Measurements from ENCODE around the gene CBFB. TPM values are rescaled to one million over a fixed set of nuclear protein-coding genes. Genes with fewer than 3 reads are reported as not detected.
"Not testable (repeated sequence)": the region's sequence is repeated elsewhere in the genome, so short reads cannot be mapped to it uniquely, and the experiment has no call there.

The CBFB gene
- total and polyA plus RNA-seq, 7 donors = 9.6 to 28.0 (median 21.3) TPM

GRCh38 chr16:66988197-66988788, 40.7 kb upstream of the CBFB start, which contains the start of gene CES4A:
Gene CES4A (plus strand): TSS chr16:66988589. CDS start chr16:66988773, 184 bp downstream.
- 69 to 80% methylated on average over 11 of the region's 11 CpGs for WGBS, 2 donors
- peak; percentile 75 for DNase-seq
- intact Hi-C loops (cut with DNase I) = no loop called here
- Histone ChIP-seq H3K4me3 (no peak within 1 kb of the TSS), H3K36me3 (no peaks in the 10 kb centered on the region), H3K27ac (no peak within 1 kb of the TSS), H3K4me1 (no peaks in the 10 kb centered on the region), H3K27me3 (no peaks in the 10 kb centered on the region), H3K9me3 (no peaks in the 10 kb centered on the region)
- TF ChIP-seq CTCF (IDR thresholded peaks at IDR 0.05) = no peak
- TF ChIP-seq POLR2AphosphoS5 (IDR thresholded peaks at IDR 0.05) = peak in 1 of 4 donors; percentile 34

GRCh38 chr16:66991545-66992077, 37.3 kb upstream of the CBFB start:
- H3K4me1 ChIP-seq = peaks cover 0 to under 1% (median 0%) of the 10 kb centered on the region in 4 donors
- WGBS, 2 donors = 82 to 83% methylated on average over 2 of the region's 2 CpGs
- H3K27ac ChIP-seq = no peak overlapping the region
- DNase-seq = no peak
- H3K27me3 ChIP-seq = no peaks in the 10 kb centered on the region
- H3K4me3 ChIP-seq = no peak overlapping the region
- no peak for TF ChIP-seq POLR2AphosphoS5 (IDR thresholded peaks at IDR 0.05)
- no peak for TF ChIP-seq CTCF (IDR thresholded peaks at IDR 0.05)
- no peak for TF ChIP-seq POLR2A (IDR thresholded peaks at IDR 0.05)
- TF ChIP-seq EP300 (IDR thresholded peaks at IDR 0.05) = no peak
- H3K9me3 ChIP-seq = no peaks in the 10 kb centered on the region
- H3K36me3 ChIP-seq = no peaks in the 10 kb centered on the region
- intact Hi-C loops (cut with DNase I) = no loop called here

- H3K27me3 ChIP-seq; intact Hi-C loops (cut with DNase I); DNase-seq; H3K4me3 ChIP-seq; H3K4me1 ChIP-seq; H3K27ac ChIP-seq; H3K9me3 ChIP-seq; H3K36me3 ChIP-seq: not testable (repeated sequence)
- WGBS, 2 donors = 93% methylated on average over 12 of the region's 12 CpGs
Observed at GRCh38 chr16:66993558-66993957, 35.4 kb upstream of the CBFB start.

- Histone ChIP-seq H3K36me3 (no peaks in the 10 kb centered on the region), H3K4me3 (no peak overlapping the region), H3K27ac (peak overlapping the region; percentile 30 to 73 (median 50)), H3K27me3 (peaks cover 0 to 4% (median 0%) of the 10 kb centered on the region in 3 donors), H3K9me3 (no peaks in the 10 kb centered on the region), H3K4me1 (peaks cover 0 to 19% (median 13%) of the 10 kb centered on the region in 4 donors)
- WGBS, 2 donors = 31 to 60% methylated on average over 6 of the region's 6 CpGs
- peak; percentile 89 for DNase-seq
- intact Hi-C loops (cut with DNase I) = no loop called here
- TF ChIP-seq POLR2A (IDR thresholded peaks at IDR 0.05) = no peak
- TF ChIP-seq EP300 (IDR thresholded peaks at IDR 0.05) = peak in 1 of 4 donors; percentile 37
- TF ChIP-seq POLR2AphosphoS5 (IDR thresholded peaks at IDR 0.05) = peak in 3 of 4 donors; percentile 26 to 48 (median 30)
Observed at GRCh38 chr16:66996324-66996982, 32.5 kb upstream of the CBFB start.

- no peaks in the 10 kb centered on the region for H3K36me3 ChIP-seq
- no peak for DNase-seq
- intact Hi-C loops (cut with DNase I) = no loop called here
- peaks cover 0 to 8% (median 0%) of the 10 kb centered on the region in 3 donors for H3K27me3 ChIP-seq
- no peak for TF ChIP-seq POLR2AphosphoS5 (IDR thresholded peaks at IDR 0.05)
- no peak for TF ChIP-seq CTCF (IDR thresholded peaks at IDR 0.05)
- TF ChIP-seq EP300 (IDR thresholded peaks at IDR 0.05) = no peak
- no peak for TF ChIP-seq POLR2A (IDR thresholded peaks at IDR 0.05)
- peak overlapping the region; percentile 30 to 73 (median 50) for H3K27ac ChIP-seq
- no peak overlapping the region for H3K4me3 ChIP-seq
- peaks cover 0 to 19% (median 15%) of the 10 kb centered on the region in 4 donors for H3K4me1 ChIP-seq
- 82 to 88% methylated on average over 3 of the region's 3 CpGs for WGBS, 2 donors
- no peaks in the 10 kb centered on the region for H3K9me3 ChIP-seq
Observed at GRCh38 chr16:66996983-66997358, 32.0 kb upstream of the CBFB start.
